OCI-LY1 (cell line): ENCODE data around the gene ASCC1.

ENCODE experiments used
- CTCF ChIP-seq: fragments of 200-600 bp; sonication (generic), shearing (Covaris generic); IDR thresholded peaks from 2 replicates; pipeline ENCODE4 v1.5.1; 2017; ENCODE audit warnings: mild to moderate bottlenecking, antibody characterized with exemption, low read length, moderate library complexity, mixed read lengths
- EZH2 ChIP-seq: fragments of 200-600 bp; sonication (generic), shearing (Covaris generic); IDR thresholded peaks from 2 replicates; pipeline ENCODE4 v1.8.0; 2017; ENCODE audit warnings: borderline replicate concordance, mixed run types, mild to moderate bottlenecking, antibody characterized with exemption, low read length, moderate library complexity, mixed read lengths

- TF ChIP-seq CTCF = no peak
- TF ChIP-seq EZH2 = no peak
Observed at GRCh38 chr10:72049969-72050781, 165.9 kb downstream of the ASCC1 start.
